Non-pigmented ciliary epithelial cell (primary cell): Measurements from ENCODE around the gene GSDME.

Experiments
- DNase-seq: peaks from one replicate; pipeline ENCODE4 v3.0.0-alpha.2; 2010; ENCODE audit warnings: low read depth

GSDME gene

GRCh38 chr7:24769851-24770250 lies 12.6 kb upstream of the GSDME start:
- no peak for DNase-seq

GRCh38 chr7:24769014-24769830 lies 12.0 kb upstream of the GSDME start:
- DNase-seq: no peak

- no peak for DNase-seq
Observed at GRCh38 chr7:24767878-24768569, 10.8 kb upstream of the GSDME start.

GRCh38 chr7:24764972-24765744 lies 7.9 kb upstream of the GSDME start:
- DNase-seq: no peak

- DNase-seq: no peak
Observed at GRCh38 chr7:24764011-24764410, 6.7 kb upstream of the GSDME start.

GRCh38 chr7:24763303-24763901 lies 6.1 kb upstream of the GSDME start:
- no peak for DNase-seq

- no peak for DNase-seq
Observed at GRCh38 chr7:24762771-24763170, 5.5 kb upstream of the GSDME start.

GRCh38 chr7:24760968-24761367 lies 3.7 kb upstream of the GSDME start:
- no peak for DNase-seq

- no peak for DNase-seq
Observed at GRCh38 chr7:24756545-24757352, 515 bp downstream of the GSDME start.

- DNase-seq: no peak
Observed at GRCh38 chr7:24755541-24756407, 1.5 kb downstream of the GSDME start.

GRCh38 chr7:24754906-24755506 lies 2.3 kb downstream of the GSDME start:
- no peak for DNase-seq

- no peak for DNase-seq
Observed at GRCh38 chr7:24752073-24752800, 5.0 kb downstream of the GSDME start.

- DNase-seq: no peak
Observed at GRCh38 chr7:24751484-24751883, 5.8 kb downstream of the GSDME start.

GRCh38 chr7:24750441-24751055 lies 6.7 kb downstream of the GSDME start:
- DNase-seq: no peak

- no peak for DNase-seq
Observed at GRCh38 chr7:24748521-24748920, 8.7 kb downstream of the GSDME start.

- no peak for DNase-seq
Observed at GRCh38 chr7:24745355-24745754, 11.9 kb downstream of the GSDME start.

- no peak for DNase-seq
Observed at GRCh38 chr7:24743471-24743870, 13.8 kb downstream of the GSDME start.

GRCh38 chr7:24742506-24743162 lies 14.6 kb downstream of the GSDME start:
- DNase-seq: no peak
